DLD1 (cell line): ENCODE measurements around the gene FOXL2NB.

Experiments
- in situ Hi-C: cut with HindIII; loops from 2 replicates; pipeline ENCODE4 v1.10.0; 2017; ENCODE audit warnings: low sequenced_read_pairs

FOXL2NB gene

GRCh38 chr3:138923531-138923994 lies 23.5 kb upstream of the FOXL2NB start:
- in situ Hi-C loops, result loop anchor here (25.0 kb wide), 2 partner anchors 111 to 461 kb away; no protein-coding TSS in a partner anchor

GRCh38 chr3:138928727-138929372 lies 18.2 kb upstream of the FOXL2NB start:
- in situ Hi-C loops, result no loop called here

GRCh38 chr3:138933068-138933668 lies 13.8 kb upstream of the FOXL2NB start:
- in situ Hi-C loops, result no loop called here

GRCh38 chr3:138933981-138934691 lies 12.9 kb upstream of the FOXL2NB start:
- in situ Hi-C loops, result no loop called here

- in situ Hi-C loops, result no loop called here
These were observed 11.5 kb upstream of the FOXL2NB start for GRCh38 chr3:138935505-138935862.

DNA sequence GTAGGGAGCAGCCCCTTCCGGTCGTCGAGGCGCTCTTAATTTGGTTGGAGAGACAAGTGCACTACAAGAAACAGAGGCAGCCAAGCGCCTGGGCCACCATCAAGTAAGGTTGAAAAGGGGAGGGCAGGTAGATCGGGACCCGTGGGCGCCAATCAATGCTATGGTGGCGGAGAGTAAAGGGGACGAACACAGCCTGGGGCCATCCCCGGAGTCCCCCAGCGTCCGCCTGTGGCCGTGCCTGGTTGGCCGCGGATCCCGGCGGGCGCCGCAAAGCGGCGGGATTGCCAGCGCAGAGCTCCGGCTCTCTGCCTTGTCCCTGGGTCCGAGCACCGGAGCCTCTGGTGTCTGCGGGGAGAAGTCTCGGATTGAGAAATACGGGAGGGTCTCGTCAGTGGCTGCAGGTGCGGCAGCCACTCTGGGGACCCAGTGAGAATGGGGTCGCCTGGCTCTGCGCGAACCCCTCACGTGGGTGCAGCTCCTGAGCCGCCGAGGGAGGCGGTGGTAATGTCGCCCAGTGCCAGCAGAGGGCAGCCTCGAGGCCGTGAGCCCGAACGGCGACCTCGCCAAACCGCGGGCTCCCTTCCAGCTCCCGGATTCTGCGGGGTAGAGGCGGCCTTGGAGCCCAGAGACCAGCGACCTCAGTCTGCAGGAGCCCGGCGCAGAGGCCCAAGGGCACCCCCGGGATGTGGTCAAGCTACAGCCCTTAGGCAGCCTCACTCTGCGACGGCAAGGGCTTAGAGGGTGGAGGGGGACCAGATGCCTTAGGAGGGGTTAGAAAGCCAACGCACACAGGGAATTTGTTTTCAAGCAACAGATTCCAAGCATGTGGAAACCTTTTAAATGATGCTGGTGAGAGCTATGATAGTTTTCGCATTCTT lies 10.9 kb upstream of the FOXL2NB start:
- in situ Hi-C loops, result no loop called here

DNA sequence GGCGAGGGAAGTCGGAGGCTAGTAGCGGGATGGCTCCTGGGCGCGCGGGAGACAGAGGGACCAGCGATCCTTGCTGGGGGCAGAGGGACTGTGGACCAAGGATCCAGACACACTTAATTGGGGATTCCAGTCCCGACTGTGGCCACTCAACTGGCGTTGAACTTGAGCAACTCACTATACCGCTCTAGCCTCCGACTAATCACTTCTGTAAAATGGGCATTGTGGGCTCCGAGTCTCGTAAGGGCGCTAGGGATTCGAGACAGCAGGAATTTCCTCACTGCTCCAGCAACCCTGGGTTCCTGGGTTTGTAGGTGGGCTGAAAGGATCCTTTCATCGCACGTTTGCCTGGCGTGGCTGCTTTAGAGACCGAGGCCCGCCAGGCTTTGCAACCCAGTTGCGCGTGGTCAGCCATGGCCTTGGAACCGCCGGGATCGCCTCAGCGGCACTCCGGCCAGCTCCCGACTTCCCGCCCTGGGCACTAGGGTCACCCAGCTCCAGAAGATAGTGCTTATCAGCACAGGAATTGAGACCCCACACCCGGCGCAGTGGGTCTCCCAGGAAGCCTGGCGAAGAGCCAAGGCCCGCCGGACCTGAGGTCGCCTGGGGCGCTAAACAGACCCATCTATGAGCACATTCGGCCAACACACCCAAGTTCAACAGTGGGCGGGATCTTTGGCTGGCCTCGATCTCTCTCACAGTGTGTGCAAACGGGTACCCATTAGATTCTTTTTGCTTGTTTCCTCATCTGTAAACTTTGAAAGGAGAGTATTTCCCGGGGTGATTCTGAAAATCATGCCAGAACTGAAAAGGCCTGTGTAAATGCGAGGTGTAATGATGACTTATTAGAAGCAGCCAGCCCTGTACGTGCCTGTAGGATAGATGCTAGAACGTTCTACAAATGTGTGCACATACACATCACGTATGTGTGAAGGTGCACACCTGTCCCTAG lies 10.0 kb upstream of the FOXL2NB start:
- in situ Hi-C loops, result no loop called here

GRCh38 chr3:138937690-138938055 lies 9.3 kb upstream of the FOXL2NB start:
- in situ Hi-C loops, result no loop called here

DNA sequence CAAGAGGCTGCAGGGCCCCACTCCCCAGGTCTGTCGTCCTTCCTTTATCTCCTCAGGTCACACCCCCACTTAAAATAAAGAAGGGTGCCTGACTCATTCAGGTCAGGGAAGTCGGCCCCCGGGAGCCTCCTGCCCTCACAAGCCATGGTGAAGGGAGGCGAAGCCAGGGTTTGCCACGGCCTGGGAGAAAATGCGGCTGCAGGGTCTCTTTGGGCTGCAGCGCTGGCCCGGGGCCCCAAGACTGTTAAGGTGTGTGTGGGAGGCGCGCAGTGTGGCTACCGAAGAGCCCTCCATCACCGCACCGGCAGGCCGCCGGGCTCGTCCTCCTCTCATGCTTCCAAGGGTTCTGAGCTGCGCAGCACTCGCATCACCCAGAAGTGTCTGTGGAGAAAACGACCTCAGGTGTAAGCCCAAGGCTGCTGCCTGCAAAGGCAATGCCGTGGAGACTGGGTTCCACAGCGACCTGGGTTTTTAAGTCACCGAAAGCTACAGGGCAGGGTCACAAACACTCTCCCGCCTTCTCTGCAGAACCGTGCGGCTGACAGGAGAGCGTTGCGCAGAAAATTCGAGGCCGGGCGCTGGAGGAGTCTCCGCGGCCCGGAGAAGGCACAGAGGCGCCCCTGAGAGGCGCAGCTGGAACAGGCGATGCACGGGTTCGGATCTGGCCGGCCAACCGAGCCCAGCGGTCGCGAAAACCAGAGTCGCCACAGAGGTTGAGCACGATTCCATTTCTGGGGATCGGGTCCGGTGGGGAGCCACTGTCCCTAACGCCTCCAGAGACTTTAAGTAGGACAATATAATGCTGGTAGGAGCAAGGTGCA lies 8.8 kb upstream of the FOXL2NB start:
- in situ Hi-C loops, result no loop called here

GRCh38 chr3:138938877-138939560 lies 8.0 kb upstream of the FOXL2NB start:
- in situ Hi-C loops, result no loop called here

DNA sequence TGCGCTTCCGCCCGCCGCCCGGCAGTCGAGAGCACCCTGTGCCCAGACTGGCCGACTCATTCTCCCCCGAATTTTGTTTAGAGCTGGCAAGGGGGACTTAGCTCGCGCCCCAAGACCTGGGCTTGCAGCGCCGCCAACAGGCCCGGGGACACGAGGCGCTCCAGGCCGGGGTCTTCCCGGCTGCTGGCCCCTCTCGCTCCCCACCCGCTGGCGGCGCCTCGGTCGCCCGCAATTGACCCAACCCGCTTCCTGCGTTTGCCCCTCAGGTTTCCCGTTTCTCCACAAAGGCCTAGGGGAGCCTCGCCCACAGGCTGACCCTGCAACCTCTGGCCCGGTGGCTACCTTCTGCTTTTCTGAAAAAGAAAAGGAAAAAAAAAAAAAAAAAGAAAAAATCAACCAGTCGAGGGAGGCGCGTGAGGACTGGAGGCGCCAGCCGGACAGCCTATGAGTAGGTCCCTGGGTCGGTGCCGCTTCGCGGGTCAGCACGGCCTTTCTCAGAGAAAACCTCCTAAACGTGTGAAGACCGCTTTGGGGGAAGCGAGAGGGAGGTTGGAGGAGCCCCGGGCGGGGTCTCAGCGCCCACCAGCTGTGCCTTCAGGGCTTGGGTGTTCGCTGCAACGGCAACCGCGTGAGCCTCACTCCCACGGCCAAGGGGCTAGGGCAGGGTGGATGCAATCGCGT lies 7.3 kb upstream of the FOXL2NB start:
- in situ Hi-C loops, result no loop called here

DNA sequence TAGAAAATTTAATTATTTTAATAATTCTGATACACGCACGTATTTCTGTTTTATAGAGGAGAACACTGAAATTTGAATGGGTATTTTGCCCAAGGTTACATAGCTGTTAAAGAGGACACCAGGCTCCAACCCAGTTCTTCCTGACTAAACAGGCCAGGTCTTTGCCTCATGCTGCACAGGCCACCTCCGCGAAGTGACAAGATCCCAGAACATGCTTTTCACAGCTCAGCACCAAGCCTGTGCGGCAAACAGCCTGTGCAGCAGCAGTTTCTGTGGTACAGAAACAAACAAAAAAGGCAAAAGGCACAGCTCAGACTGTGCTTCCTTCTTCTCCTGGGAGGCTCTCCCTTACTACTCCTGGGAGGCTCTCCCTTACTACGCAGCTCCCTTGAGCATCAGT lies 6.6 kb upstream of the FOXL2NB start:
- in situ Hi-C loops, result no loop called here

DNA sequence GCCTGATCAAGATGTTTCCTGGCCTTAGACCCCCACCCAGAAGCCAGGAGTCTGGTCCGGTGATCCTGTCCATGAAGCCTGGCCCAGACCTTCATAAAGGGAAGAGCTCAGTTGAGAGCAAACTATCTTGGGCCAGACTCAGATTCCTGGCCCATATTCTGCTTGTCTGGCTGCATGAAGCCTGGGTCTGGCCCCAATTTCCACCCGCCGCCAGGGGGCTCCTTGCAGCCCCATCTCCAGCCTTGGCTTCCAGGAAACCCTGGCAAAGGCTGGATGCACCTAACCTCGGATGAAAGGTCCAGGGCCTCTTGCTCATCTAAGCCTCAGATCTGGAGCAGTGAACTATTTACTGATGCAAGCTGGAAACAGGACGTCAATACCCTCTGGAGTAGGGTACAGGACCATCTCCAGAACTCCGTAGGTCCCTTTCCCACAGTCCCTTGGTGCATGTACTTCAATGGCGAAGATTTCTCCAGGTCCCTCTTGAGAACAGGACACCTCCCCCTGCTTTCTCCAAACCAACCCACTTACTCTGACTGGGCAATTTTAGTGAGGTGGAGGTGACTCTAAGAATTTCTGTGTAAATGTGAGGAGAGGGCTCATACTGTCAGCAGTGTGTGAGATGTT lies 5.6 kb upstream of the FOXL2NB start:
- in situ Hi-C loops, result no loop called here

DNA sequence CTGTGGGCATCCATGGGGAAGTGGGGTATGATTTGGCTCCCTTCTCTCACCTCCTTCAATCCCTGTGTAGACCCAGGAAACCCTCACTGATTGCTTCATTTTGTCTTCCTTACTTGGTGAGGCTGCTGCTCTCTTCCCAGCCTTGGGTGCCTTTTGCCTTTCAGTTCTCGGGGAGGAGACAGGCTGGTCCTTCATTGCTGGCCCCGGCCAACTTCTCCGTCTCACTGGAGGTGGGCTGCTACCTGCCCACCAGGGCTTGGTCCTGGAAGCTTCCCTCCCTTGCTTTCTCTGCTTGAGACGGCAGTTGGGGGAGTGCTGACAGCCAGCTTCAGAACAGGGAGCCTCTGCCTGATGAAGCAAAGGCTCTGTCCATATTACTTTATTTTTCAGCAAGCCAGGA lies 4.7 kb upstream of the FOXL2NB start:
- in situ Hi-C loops, result no loop called here

DNA sequence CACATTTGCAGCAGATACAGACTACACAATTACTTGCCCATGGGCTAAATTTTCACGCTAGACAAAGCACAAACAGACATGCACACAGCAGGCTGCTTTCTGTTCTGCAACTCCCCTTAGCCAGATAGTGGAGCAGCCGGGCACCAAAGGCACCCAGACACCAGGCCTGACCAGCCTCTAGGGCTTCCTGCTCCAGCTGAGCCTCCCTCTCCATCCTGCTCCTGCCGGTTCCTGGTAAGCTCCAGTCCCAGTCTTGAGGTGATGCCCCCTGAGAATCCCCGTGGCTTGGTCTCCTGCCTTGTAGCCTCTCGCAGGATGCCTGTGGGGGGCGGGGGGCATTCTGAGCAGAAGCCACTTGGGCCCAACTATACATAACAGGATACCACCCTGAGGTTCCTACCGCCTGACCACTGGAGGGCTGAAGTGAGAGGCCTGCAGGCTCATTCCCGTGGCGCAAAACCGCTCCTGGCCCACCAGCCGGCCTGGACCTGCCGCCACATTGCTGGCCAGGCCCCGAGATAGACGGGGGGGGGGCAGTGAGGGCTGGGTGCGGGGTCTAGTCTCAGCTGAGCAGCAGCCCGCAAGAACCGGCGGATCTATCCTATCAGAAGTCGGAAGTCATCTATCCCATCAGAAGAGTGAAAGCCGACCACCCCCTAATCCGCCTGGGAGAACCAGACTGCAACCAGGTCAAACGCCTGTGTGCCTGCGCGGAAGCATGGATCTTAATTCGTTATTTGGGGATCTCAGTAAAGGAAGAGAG lies 4.0 kb upstream of the FOXL2NB start:
- in situ Hi-C loops, result no loop called here

DNA sequence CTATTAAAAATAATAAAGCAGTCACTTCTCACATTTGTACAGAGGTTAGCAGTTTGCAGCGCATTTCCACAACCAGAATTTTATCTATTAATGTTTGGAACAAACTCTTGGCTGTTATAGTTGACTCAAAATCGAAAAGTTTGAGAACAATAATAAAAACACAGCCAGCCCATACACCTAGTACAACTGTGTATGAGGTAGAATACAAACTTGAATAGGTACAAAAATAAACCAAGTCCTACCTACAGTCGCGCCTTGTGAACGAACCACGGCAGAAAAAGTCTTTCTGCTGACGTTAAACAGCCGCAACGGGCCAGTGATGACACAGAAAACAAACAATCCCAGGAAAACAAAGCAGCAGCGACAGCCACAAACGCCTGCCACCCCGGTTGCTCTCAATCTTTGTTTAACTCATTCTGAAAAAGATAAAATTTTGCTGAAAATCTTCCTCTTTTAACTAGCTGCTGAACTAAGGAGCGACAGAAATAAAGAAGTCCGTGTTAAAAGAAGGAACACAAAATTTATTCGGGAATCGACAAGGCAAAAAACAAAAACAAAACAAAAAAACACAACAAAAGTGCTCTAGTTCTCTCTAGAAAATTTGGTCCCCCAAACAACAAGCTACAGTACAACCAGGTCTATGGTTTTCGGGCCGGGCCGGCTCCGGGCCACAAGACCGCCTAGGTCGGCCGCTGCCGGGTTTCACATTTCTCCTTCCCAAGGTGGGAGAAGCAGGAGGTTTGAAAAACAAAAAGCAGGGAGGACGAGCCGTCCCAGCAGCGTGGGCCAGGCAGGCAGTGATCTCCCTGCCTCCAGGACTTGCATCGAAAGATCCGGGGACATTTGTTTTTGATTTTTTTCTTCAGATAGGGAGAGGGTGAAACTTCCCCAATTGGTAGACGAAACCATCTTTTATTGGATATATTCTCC lies 3.0 kb upstream of the FOXL2NB start:
- in situ Hi-C loops, result no loop called here
